Ureter (tissue), 1 donor: Measurements from ENCODE around the gene WHAMM. TPM values are rescaled to one million over a fixed set of nuclear protein-coding genes. Genes with fewer than 3 reads are reported as not detected.
A peak's percentile ranks its signal among the peaks of the same experiment; 100 is the strongest.
"Not testable (repeated sequence)": the region's sequence is repeated elsewhere in the genome, so short reads cannot be mapped to it uniquely, and the experiment has no call there.

Experiments
- DNase-seq: peaks from one replicate; pipeline ENCODE4 v3.0.0-alpha.2; 2020; ENCODE audit warnings: low spot score
- total RNA-seq: library from RNA; stranded (reverse); gene quantifications from one replicate; pipeline ENCODE4 v1.2.4, GENCODE V29; 2023
- donor health status: DM: yes; HTN: yes; CAD: no.

Gene WHAMM
- total RNA-seq, 1 donor from 2014 or later, result 14.4 TPM

- no peak for DNase-seq
Measured at GRCh38 chr15:82838096-82838735, 28.8 kb downstream of the WHAMM start.

- DNase-seq, result no peak
Measured at GRCh38 chr15:82839136-82839535, 29.7 kb downstream of the WHAMM start.

DNA sequence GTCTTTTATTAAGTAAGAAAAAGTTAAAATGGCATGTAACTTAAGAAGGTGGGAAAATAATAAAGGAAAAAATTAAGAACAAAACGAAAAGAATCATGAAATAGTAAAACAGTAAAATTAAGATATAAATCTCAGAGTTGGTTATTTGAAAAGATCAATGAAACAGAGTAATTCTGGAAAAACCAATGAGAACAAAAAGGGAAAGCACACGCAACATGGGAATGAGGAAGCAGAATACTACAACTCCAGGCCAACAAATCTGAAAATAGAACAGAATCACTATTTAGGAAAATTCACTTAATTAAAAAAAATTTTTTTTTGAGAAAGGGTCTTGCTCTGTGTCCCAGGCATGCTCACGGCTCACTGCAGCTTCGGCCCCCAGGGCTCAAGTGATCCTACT, 30.7 kb downstream of the WHAMM start:
- no peak for DNase-seq

GRCh38 chr15:82843566-82843965, 34.1 kb downstream of the WHAMM start:
- no peak for DNase-seq

DNA sequence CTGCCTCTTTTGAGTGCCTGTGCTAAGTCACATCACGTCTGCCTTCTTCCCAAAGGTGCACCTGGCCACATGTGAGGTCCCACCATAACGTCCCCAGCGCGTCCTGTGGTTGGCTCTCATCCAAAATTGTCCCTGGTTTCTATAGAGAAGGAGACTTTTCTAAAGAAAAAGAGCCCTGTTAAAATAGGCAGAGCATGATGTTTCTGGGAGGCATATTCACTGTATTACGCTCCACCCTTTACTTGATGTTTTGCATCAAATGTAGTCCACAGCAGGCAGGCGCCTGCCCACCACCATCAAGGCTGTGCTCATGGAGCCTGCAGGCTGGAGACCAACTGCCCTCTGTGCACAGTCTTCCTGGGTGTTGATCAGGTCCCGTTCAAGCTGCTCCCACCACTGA, 36.3 kb downstream of the WHAMM start:
- no peak for DNase-seq

GRCh38 chr15:82846621-82847020, 37.2 kb downstream of the WHAMM start:
- DNase-seq, result no peak

GRCh38 chr15:82847703-82848102, 38.3 kb downstream of the WHAMM start:
- no peak for DNase-seq

- no peak for DNase-seq
Measured at GRCh38 chr15:82848241-82848993, 39.0 kb downstream of the WHAMM start.

- peak; percentile 79 for DNase-seq
Measured at GRCh38 chr15:82849556-82850512, 40.4 kb downstream of the WHAMM start.

DNA sequence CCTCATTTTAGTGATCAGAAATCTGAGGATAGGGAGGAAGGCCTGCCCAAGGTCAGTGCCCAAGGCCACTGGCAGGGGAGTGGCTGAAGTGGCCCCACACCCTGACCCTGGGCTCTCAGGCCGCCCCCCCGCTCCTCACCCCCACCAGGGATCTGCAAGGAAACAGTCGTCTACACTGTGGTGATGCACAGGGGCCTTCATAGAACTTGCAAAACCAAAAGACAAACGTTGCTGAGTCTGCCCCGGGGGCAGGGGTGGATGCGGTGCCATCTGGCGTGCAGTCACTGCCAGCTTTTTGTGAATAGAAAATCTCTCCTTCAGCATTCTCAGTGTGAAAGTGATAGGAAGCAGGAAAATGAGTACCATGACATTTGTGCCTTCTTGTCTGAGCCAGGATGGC, 41.3 kb downstream of the WHAMM start:
- no peak for DNase-seq

GRCh38 chr15:82851306-82851850, 42.0 kb downstream of the WHAMM start:
- DNase-seq, result no peak

DNA sequence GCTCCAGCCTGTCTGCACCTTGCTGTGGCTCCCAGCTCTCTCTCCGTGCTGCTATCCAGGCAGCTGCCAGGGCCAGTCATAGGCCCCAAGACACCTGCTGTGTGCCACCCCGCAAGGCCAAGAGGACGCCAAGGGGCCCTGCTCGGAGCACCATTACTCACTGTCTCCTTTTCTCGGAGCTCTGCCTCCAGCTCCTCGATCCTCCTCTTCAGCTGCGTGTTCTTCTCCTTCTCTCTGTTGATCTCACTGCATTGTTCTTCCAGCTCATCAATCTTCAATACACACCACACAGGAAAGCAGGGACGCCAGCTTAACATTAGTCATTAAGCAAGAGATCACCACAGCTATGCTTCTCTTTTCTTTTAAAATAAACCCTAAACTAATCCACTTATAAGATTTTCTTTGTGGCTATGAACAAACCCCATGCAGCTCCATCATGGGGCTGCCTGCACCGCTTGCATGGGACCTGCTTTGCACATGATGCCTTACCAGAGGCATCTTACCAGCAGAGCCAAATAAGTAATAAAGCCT, 42.6 kb downstream of the WHAMM start:
- DNase-seq, result no peak

DNA sequence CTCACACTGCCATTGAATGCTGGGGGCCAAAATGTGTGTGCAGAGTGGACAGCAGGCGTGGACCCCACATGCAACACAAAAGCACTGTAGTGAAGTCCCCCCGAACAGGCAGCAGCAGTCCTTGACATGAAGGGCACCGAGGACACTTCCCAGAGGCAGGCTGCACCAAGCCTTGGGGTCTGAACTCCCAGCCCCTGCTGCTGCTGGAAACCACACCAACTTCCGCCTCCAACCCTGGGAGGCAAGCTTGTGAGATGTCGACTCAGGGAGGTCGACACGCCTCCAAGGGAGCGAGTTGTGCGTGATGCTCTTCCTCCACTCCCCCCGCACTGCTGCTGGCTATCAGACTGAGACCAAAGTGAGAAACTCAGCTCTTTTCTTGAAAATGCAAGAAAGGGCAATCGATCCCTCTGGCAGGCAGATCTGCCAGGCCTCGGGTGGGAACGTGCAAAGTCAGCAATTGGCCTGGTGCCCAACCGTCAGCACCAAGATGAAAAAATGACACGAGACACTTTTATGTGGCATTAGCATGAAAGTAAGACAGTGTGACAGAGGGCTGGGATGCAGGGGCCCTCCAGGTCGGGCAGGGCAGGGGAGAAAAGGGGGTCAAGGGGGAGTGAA, 43.6 kb downstream of the WHAMM start:
- no peak for DNase-seq

- no peak for DNase-seq
Measured at GRCh38 chr15:82854554-82854953, 45.1 kb downstream of the WHAMM start.

- no peak for DNase-seq
Measured at GRCh38 chr15:82855286-82856100, 46.1 kb downstream of the WHAMM start.

GRCh38 chr15:82856397-82857170, 47.2 kb downstream of the WHAMM start:
- no peak for DNase-seq

DNA sequence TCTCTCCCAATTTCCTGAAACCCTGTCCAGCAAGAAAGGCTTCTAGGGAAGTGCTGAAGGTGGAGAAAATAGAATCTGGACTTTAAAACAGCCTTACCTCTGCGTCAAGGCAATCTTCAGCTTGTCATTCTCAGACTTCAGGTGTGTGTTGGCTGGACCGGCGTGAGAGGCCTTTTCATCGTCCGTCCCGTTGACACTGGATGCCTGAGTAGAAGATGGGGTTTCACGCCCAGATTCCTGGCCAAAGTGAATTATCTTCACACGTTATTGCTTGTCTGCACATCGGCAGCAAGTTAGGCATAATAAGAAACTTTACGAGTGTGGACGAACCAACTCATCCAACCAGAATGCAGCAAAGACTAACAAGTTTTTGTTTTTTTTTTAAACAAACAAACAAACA, 49.5 kb downstream of the WHAMM start:
- DNase-seq, result no peak

- DNase-seq, result no peak
Measured at GRCh38 chr15:82862886-82863285, 53.5 kb downstream of the WHAMM start.

DNA sequence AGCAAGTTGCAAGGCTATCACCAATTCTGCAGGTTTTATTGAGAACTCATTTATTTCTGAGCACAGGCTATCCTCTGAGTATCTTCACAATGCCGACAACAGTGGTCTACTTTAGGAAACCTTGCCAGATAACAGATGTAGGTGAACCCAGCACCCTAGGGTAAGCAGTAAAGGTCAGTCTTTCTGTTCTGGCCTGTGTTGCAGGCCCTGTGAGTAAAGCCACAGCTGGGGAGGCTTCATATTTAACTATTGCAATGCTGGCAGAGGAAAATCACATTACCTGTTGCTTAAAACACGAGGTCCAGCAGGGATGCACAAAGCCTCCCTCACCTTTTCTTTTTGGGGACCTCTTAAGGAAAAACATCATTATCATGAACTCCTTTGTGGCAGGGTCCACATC, 55.5 kb downstream of the WHAMM start:
- DNase-seq, result no peak

GRCh38 chr15:82865581-82865980, 56.2 kb downstream of the WHAMM start:
- not testable (repeated sequence) for DNase-seq
